ENCODE measurements around the gene CAMK2G. TPM values are rescaled to one million over a fixed set of nuclear protein-coding genes. Genes with fewer than 3 reads are reported as not detected.

Gene CAMK2G
- total RNA-seq, 4 donors from 2014 or later, result 10.6 to 35.8 (median 15.6) TPM

- DNase-seq (ENCODE audit: low spot score) (peak; percentile 87), ATAC-seq (ENCODE audit: low FRiP score) (peak; percentile 84)
- no peak for TF ChIP-seq CTCF (IDR thresholded peaks at IDR 0.05)
Observed at GRCh38 chr10:73887294-73888039, 13.1 kb upstream of the CAMK2G start.

- ATAC-seq (ENCODE audit: low FRiP score) (no peak), DNase-seq (ENCODE audit: low spot score) (no peak)
- no peak for TF ChIP-seq CTCF (IDR thresholded peaks at IDR 0.05)
Observed at GRCh38 chr10:73886661-73887293, 12.4 kb upstream of the CAMK2G start.

GRCh38 chr10:73886085-73886529, 11.8 kb upstream of the CAMK2G start:
- ATAC-seq (ENCODE audit: low FRiP score), result peak; percentile 74
- no peak for DNase-seq (ENCODE audit: low spot score)
- peak in 1 of 3 donors; percentile 69 for TF ChIP-seq CTCF (IDR thresholded peaks at IDR 0.05)

GRCh38 chr10:73884017-73884416, 9.7 kb upstream of the CAMK2G start:
- TF ChIP-seq CTCF (IDR thresholded peaks at IDR 0.05), result no peak
- ATAC-seq (ENCODE audit: low FRiP score) (no peak), DNase-seq (ENCODE audit: low spot score) (no peak)

- ATAC-seq (ENCODE audit: low FRiP score) (no peak), DNase-seq (ENCODE audit: low spot score) (no peak)
- no peak for TF ChIP-seq CTCF (IDR thresholded peaks at IDR 0.05)
Observed at GRCh38 chr10:73881221-73881919, 7.0 kb upstream of the CAMK2G start.

- peak; percentile 65 for DNase-seq (ENCODE audit: low spot score)
- ATAC-seq (ENCODE audit: low FRiP score), result peak; percentile 68
- TF ChIP-seq CTCF (IDR thresholded peaks at IDR 0.05), result peak in 2 of 3 donors; percentile 79 to 92
Observed at GRCh38 chr10:73879296-73880173, 5.2 kb upstream of the CAMK2G start.

Data from omental fat pad (tissue), 4 donors.